Activated CD4-positive, CD25-positive, alpha-beta regulatory T cell treated with anti-CD3 and anti-CD28 coated beads, Interleukin-2, amount 50 U/mL, for 16 hours (primary cell): ENCODE results near the gene TBL1Y.
"Not testable (repeated sequence)": the region's sequence is repeated elsewhere in the genome, so short reads cannot be mapped to it uniquely, and the experiment has no call there.

Source experiments
- DNase-seq: peaks from one replicate; pipeline ENCODE4 v3.0.0-alpha.2; 2020; ENCODE audit warnings: low read depth, low spot score

TBL1Y gene

DNA sequence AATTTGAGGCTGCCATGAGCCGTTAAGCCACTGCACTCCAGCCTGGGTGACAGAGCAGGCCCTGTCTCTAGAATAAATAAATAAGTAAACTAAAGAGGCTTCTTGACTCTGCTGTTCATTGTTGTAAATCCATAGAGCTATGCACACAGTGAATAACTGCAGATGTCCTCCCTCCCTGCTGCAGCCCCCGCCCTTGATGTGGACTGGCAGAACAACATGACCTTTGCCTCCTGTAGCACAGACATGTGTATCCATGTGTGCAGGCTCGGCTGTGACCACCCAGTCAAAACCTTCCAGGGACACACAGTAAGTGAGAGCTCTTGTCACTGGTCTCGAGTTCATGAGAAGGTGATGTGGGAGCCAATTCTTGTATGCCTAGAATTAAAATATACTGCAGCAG is 170.1 kb downstream of the TBL1Y start:
- DNase-seq, result not testable (repeated sequence)

DNA sequence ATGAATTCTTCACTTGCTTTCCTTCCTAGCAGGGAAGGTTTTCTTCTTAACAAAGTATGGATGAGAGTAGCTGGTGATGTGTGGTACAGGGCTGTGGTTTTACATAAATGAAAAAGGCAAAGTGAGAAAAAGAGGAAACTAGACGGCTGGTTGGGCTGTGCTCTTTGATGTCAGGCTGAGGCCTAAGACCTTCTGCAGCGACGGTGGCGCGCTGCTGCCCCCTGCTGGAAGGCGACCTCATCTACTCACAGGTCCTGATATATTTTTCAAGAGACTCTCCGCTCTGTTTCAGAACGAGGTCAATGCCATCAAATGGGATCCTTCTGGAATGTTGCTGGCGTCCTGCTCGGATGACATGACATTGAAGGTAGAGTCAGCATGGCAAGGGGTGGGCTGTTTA is 175.1 kb downstream of the TBL1Y start:
- peak; percentile 39 for DNase-seq

- no peak for DNase-seq
Observed at GRCh38 chrY:7092836-7093235, 182.3 kb downstream of the TBL1Y start.

DNA sequence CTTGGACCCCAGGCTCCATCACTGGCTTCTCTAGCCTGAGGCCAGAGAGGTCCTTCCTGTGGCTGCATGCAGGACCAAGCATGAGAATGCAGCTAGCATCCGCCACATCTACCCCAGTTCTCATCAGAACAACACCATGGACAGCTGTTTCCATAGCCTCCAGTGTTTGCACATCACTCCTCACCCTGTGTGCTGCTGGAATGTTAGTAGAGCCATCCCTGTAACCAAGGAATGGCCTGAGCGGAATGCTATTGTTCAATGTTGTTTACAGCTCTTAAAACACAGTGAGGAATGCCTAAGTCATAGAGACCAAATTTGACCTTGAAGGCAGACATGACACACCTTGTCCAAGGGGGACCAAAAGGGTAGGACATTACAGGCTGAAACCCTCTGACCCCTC is 183.9 kb downstream of the TBL1Y start:
- DNase-seq, result no peak

DNA sequence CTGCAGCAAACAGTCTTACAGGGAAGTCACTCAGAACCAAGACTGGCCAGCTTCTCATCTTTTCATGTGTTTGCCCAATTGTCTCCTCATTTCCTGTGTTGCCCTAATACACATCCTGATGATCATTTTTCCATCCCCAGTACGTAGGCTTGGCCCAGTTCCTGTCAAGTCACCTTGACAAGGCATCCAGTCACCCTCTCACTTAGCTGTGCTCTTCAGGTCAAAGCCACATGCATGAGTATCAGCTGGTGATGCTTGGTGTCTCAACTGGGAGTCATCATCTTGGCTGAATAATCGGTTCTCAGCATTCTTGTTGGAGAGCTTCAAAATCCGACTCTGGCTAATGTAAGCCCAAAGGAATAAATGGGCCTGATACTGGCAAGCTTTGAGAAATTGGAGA is 186.5 kb downstream of the TBL1Y start:
- no peak for DNase-seq

- DNase-seq, result no peak
Observed at GRCh38 chrY:7099742-7100141, 189.2 kb downstream of the TBL1Y start.

DNA sequence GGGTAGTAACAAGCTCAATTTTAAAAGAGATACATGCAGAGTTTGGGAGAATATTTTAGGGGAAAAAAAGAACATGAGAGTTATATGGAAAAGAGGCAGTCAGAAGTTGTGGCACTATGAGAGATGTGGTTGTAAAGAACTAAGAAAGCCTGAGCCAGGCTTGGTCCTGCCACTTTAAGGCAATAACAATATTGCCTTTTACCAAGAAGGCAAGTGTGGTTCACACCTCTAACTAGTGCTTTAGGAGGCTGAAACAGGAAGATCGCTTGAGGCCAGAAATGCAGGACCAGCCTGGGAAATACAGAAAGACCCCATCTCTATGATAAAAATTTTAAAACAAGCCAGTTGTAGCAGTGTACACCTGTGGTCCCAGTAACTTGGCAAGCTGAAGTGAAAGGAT is 192.2 kb downstream of the TBL1Y start:
- DNase-seq, result no peak

DNA sequence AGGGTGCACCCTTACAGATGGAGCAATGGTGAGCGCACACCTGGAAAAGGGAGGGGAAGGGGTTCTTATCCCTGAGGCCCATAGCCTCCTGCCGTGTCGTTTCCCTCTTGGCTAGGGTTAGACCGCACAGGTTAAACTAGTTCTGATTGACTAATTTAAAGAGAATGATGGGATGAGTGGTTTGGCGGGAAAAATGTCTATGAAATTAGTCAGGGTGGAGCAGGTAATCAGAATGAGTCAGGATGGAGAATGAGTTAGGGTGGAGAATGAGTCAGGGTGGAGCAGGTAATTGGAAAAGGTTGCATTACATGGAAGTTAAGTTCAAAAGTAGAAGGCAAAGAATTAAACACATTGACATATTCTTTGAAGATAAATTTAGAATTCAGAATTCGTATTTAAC is 196.7 kb downstream of the TBL1Y start:
- no peak for DNase-seq

DNA sequence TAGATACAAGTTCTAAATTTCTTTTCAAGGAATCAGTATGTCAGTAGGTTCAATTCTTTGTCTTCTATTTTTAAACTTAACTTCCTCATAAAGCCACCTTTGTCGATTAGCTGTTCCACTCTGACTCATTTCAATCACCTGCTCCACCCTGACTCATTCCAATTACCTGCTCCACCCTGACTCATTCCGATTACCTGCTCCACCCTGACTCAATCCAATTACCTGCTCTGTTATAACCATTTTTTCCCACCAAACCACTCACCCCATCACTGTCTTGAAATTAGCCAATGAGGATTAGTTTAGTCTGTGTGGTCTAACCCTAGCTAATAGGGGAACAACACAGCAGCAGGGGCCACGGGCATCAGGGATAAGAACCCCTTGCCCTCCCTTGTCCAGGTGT is 199.6 kb downstream of the TBL1Y start:
- no peak for DNase-seq

- no peak for DNase-seq
Observed at GRCh38 chrY:7115871-7116270, 205.4 kb downstream of the TBL1Y start.

GRCh38 chrY:7122202-7122601 is 211.7 kb downstream of the TBL1Y start:
- no peak for DNase-seq

GRCh38 chrY:7125136-7126056 is 214.9 kb downstream of the TBL1Y start:
- DNase-seq, result no peak

GRCh38 chrY:7128211-7128610 is 217.7 kb downstream of the TBL1Y start:
- no peak for DNase-seq
